ENCODE measurements around the gene PROSER2.

PROSER2 gene

GRCh38 chr10:11918384-11918783 lies 95.2 kb downstream of the PROSER2 start:
- DNase-seq (ENCODE audit: low read depth), result no peak
- H3K4me3 ChIP-seq (ENCODE audit: low read depth, low read length), result no peak overlapping the region
- TF ChIP-seq, protein P1, sequence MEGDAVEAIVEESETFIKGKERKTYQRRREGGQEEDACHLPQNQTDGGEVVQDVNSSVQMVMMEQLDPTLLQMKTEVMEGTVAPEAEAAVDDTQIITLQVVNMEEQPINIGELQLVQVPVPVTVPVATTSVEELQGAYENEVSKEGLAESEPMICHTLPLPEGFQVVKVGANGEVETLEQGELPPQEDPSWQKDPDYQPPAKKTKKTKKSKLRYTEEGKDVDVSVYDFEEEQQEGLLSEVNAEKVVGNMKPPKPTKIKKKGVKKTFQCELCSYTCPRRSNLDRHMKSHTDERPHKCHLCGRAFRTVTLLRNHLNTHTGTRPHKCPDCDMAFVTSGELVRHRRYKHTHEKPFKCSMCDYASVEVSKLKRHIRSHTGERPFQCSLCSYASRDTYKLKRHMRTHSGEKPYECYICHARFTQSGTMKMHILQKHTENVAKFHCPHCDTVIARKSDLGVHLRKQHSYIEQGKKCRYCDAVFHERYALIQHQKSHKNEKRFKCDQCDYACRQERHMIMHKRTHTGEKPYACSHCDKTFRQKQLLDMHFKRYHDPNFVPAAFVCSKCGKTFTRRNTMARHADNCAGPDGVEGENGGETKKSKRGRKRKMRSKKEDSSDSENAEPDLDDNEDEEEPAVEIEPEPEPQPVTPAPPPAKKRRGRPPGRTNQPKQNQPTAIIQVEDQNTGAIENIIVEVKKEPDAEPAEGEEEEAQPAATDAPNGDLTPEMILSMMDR (conservative IDR thresholded peaks at IDR 0.05; ENCODE audit: low read depth, low read length), result no peak

- TF ChIP-seq, protein P1 (conservative IDR thresholded peaks at IDR 0.05; ENCODE audit: low read depth, low read length), result no peak
- DNase-seq (ENCODE audit: low read depth), result no peak
- H3K4me3 ChIP-seq (ENCODE audit: low read depth, low read length), result no peak overlapping the region
Observed at GRCh38 chr10:11919271-11919670, 96.1 kb downstream of the PROSER2 start.

Data from choroid plexus epithelial cell (primary cell).